ENCODE measurements around the gene DNM1.
A peak's percentile ranks its signal among the peaks of the same experiment; 100 is the strongest.

The DNM1 gene

GRCh38 chr9:128257907-128258306 lies 54.7 kb downstream of the DNM1 start:
- H3K27ac ChIP-seq (ENCODE audit: low read depth, low read length), result no peak overlapping the region
- no peaks in the 10 kb centered on the region for H3K4me1 ChIP-seq (ENCODE audit: control insufficient read depth in 1 of 2, insufficient read depth in 2 of 2, low read length in 2 of 2)
- peaks cover 44 to 60% of the 10 kb centered on the region in 2 donors for H3K36me3 ChIP-seq (ENCODE audit: control insufficient read depth in 1 of 2, insufficient read depth in 2 of 2, low read length in 2 of 2)
- no peaks in the 10 kb centered on the region for H3K9me3 ChIP-seq (ENCODE audit: control insufficient read depth in 1 of 2, low read length in 2 of 2)
- H3K4me3 ChIP-seq (ENCODE audit: low read depth in 1 of 2, low read length in 2 of 2), result no peak overlapping the region
- H3K9ac ChIP-seq (ENCODE audit: low read depth in 1 of 2, low read length in 2 of 2), result no peak overlapping the region
- H3K27me3 ChIP-seq (ENCODE audit: control insufficient read depth in 1 of 2, insufficient read depth in 2 of 2, low read length in 2 of 2), result no peaks in the 10 kb centered on the region

- H3K27me3 ChIP-seq (ENCODE audit: control insufficient read depth in 1 of 2, insufficient read depth in 2 of 2, low read length in 2 of 2), result no peaks in the 10 kb centered on the region
- H3K9me3 ChIP-seq (ENCODE audit: control insufficient read depth in 1 of 2, low read length in 2 of 2), result no peaks in the 10 kb centered on the region
- no peaks in the 10 kb centered on the region for H3K4me1 ChIP-seq (ENCODE audit: control insufficient read depth in 1 of 2, insufficient read depth in 2 of 2, low read length in 2 of 2)
- no peak overlapping the region for H3K4me3 ChIP-seq (ENCODE audit: low read depth in 1 of 2, low read length in 2 of 2)
- H3K9ac ChIP-seq (ENCODE audit: low read depth in 1 of 2, low read length in 2 of 2), result no peak overlapping the region
- H3K36me3 ChIP-seq (ENCODE audit: control insufficient read depth in 1 of 2, insufficient read depth in 2 of 2, low read length in 2 of 2), result peaks cover 46 to 63% of the 10 kb centered on the region in 2 donors
- no peak overlapping the region for H3K27ac ChIP-seq (ENCODE audit: low read depth, low read length)
Observed at GRCh38 chr9:128258326-128258725, 55.1 kb downstream of the DNM1 start.

- peaks cover 46 to 63% of the 10 kb centered on the region in 2 donors for H3K36me3 ChIP-seq (ENCODE audit: control insufficient read depth in 1 of 2, insufficient read depth in 2 of 2, low read length in 2 of 2)
- H3K4me1 ChIP-seq (ENCODE audit: control insufficient read depth in 1 of 2, insufficient read depth in 2 of 2, low read length in 2 of 2), result no peaks in the 10 kb centered on the region
- no peak overlapping the region for H3K9ac ChIP-seq (ENCODE audit: low read depth in 1 of 2, low read length in 2 of 2)
- no peak overlapping the region for H3K4me3 ChIP-seq (ENCODE audit: low read depth in 1 of 2, low read length in 2 of 2)
- H3K27me3 ChIP-seq (ENCODE audit: control insufficient read depth in 1 of 2, insufficient read depth in 2 of 2, low read length in 2 of 2), result no peaks in the 10 kb centered on the region
- H3K27ac ChIP-seq (ENCODE audit: low read depth, low read length), result no peak overlapping the region
- no peaks in the 10 kb centered on the region for H3K9me3 ChIP-seq (ENCODE audit: control insufficient read depth in 1 of 2, low read length in 2 of 2)
Observed at GRCh38 chr9:128259156-128259555, 56.0 kb downstream of the DNM1 start.

GRCh38 chr9:128260340-128260739 lies 57.2 kb downstream of the DNM1 start:
- H3K27ac ChIP-seq (ENCODE audit: low read depth, low read length), result no peak overlapping the region
- no peaks in the 10 kb centered on the region for H3K4me1 ChIP-seq (ENCODE audit: control insufficient read depth in 1 of 2, insufficient read depth in 2 of 2, low read length in 2 of 2)
- peaks cover 53 to 69% of the 10 kb centered on the region in 2 donors for H3K36me3 ChIP-seq (ENCODE audit: control insufficient read depth in 1 of 2, insufficient read depth in 2 of 2, low read length in 2 of 2)
- H3K4me3 ChIP-seq (ENCODE audit: low read depth in 1 of 2, low read length in 2 of 2), result no peak overlapping the region
- no peaks in the 10 kb centered on the region for H3K9me3 ChIP-seq (ENCODE audit: control insufficient read depth in 1 of 2, low read length in 2 of 2)
- no peak overlapping the region for H3K9ac ChIP-seq (ENCODE audit: low read depth in 1 of 2, low read length in 2 of 2)
- no peaks in the 10 kb centered on the region for H3K27me3 ChIP-seq (ENCODE audit: control insufficient read depth in 1 of 2, insufficient read depth in 2 of 2, low read length in 2 of 2)

- H3K36me3 ChIP-seq (ENCODE audit: control insufficient read depth in 1 of 2, insufficient read depth in 2 of 2, low read length in 2 of 2), result peaks cover 48 to 77% of the 10 kb centered on the region in 2 donors
- no peak overlapping the region for H3K9ac ChIP-seq (ENCODE audit: low read depth in 1 of 2, low read length in 2 of 2)
- H3K27ac ChIP-seq (ENCODE audit: low read depth, low read length), result no peak overlapping the region
- no peaks in the 10 kb centered on the region for H3K27me3 ChIP-seq (ENCODE audit: control insufficient read depth in 1 of 2, insufficient read depth in 2 of 2, low read length in 2 of 2)
- H3K4me3 ChIP-seq (ENCODE audit: low read depth in 1 of 2, low read length in 2 of 2), result no peak overlapping the region
- no peaks in the 10 kb centered on the region for H3K9me3 ChIP-seq (ENCODE audit: control insufficient read depth in 1 of 2, low read length in 2 of 2)
- H3K4me1 ChIP-seq (ENCODE audit: control insufficient read depth in 1 of 2, insufficient read depth in 2 of 2, low read length in 2 of 2), result no peaks in the 10 kb centered on the region
Observed at GRCh38 chr9:128262687-128263086, 59.5 kb downstream of the DNM1 start.

GRCh38 chr9:128265348-128265847 lies 62.2 kb downstream of the DNM1 start:
- H3K9me3 ChIP-seq (ENCODE audit: control insufficient read depth in 1 of 2, low read length in 2 of 2), result no peaks in the 10 kb centered on the region

GRCh38 chr9:128266868-128267590 lies 63.9 kb downstream of the DNM1 start:
- H3K4me1 ChIP-seq (ENCODE audit: control insufficient read depth in 1 of 2, insufficient read depth in 2 of 2, low read length in 2 of 2), result no peaks in the 10 kb centered on the region
- H3K27me3 ChIP-seq (ENCODE audit: control insufficient read depth in 1 of 2, insufficient read depth in 2 of 2, low read length in 2 of 2), result no peaks in the 10 kb centered on the region
- H3K9me3 ChIP-seq (ENCODE audit: control insufficient read depth in 1 of 2, low read length in 2 of 2), result no peaks in the 10 kb centered on the region
- H3K27ac ChIP-seq (ENCODE audit: low read depth, low read length), result no peak overlapping the region
- H3K4me3 ChIP-seq (ENCODE audit: low read depth in 1 of 2, low read length in 2 of 2), result no peak overlapping the region
- H3K9ac ChIP-seq (ENCODE audit: low read depth in 1 of 2, low read length in 2 of 2), result no peak overlapping the region
- peaks cover 30 to 65% of the 10 kb centered on the region in 2 donors for H3K36me3 ChIP-seq (ENCODE audit: control insufficient read depth in 1 of 2, insufficient read depth in 2 of 2, low read length in 2 of 2)

More at GRCh38 chr9:128265348-128265847, 62.2 kb downstream of the DNM1 start:
- no peaks in the 10 kb centered on the region for H3K27me3 ChIP-seq (ENCODE audit: control insufficient read depth in 1 of 2, insufficient read depth in 2 of 2, low read length in 2 of 2)
- no peak overlapping the region for H3K4me3 ChIP-seq (ENCODE audit: low read depth in 1 of 2, low read length in 2 of 2)
- no peak overlapping the region for H3K9ac ChIP-seq (ENCODE audit: low read depth in 1 of 2, low read length in 2 of 2)
- peaks cover 32 to 71% of the 10 kb centered on the region in 2 donors for H3K36me3 ChIP-seq (ENCODE audit: control insufficient read depth in 1 of 2, insufficient read depth in 2 of 2, low read length in 2 of 2)
- no peak overlapping the region for H3K27ac ChIP-seq (ENCODE audit: low read depth, low read length)
- no peaks in the 10 kb centered on the region for H3K4me1 ChIP-seq (ENCODE audit: control insufficient read depth in 1 of 2, insufficient read depth in 2 of 2, low read length in 2 of 2)

GRCh38 chr9:128271112-128271511 lies 67.9 kb downstream of the DNM1 start:
- Histone ChIP-seq H3K9ac (ENCODE audit: low read depth in 1 of 2, low read length in 2 of 2) (no peak overlapping the region), H3K9me3 (ENCODE audit: control insufficient read depth in 1 of 2, low read length in 2 of 2) (no peaks in the 10 kb centered on the region), H3K4me1 (ENCODE audit: control insufficient read depth in 1 of 2, insufficient read depth in 2 of 2, low read length in 2 of 2) (peaks cover 9 to 10% of the 10 kb centered on the region in 2 donors), H3K27ac (ENCODE audit: low read depth, low read length) (no peak overlapping the region), H3K27me3 (ENCODE audit: control insufficient read depth in 1 of 2, insufficient read depth in 2 of 2, low read length in 2 of 2) (no peaks in the 10 kb centered on the region), H3K4me3 (ENCODE audit: low read depth in 1 of 2, low read length in 2 of 2) (no peak overlapping the region), H3K36me3 (ENCODE audit: control insufficient read depth in 1 of 2, insufficient read depth in 2 of 2, low read length in 2 of 2) (peaks cover 12 to 57% of the 10 kb centered on the region in 2 donors)

GRCh38 chr9:128271512-128271911 lies 68.3 kb downstream of the DNM1 start:
- Histone ChIP-seq H3K27me3 (ENCODE audit: control insufficient read depth in 1 of 2, insufficient read depth in 2 of 2, low read length in 2 of 2) (no peaks in the 10 kb centered on the region), H3K9me3 (ENCODE audit: control insufficient read depth in 1 of 2, low read length in 2 of 2) (no peaks in the 10 kb centered on the region), H3K4me3 (ENCODE audit: low read depth in 1 of 2, low read length in 2 of 2) (no peak overlapping the region), H3K36me3 (ENCODE audit: control insufficient read depth in 1 of 2, insufficient read depth in 2 of 2, low read length in 2 of 2) (peaks cover 12 to 56% of the 10 kb centered on the region in 2 donors), H3K9ac (ENCODE audit: low read depth in 1 of 2, low read length in 2 of 2) (no peak overlapping the region), H3K4me1 (ENCODE audit: control insufficient read depth in 1 of 2, insufficient read depth in 2 of 2, low read length in 2 of 2) (peaks cover 9 to 12% of the 10 kb centered on the region in 2 donors), H3K27ac (ENCODE audit: low read depth, low read length) (no peak overlapping the region)

GRCh38 chr9:128274245-128274644 lies 71.1 kb downstream of the DNM1 start:
- peak overlapping the region in 1 of 2 donors; percentile 89 for H3K9ac ChIP-seq (ENCODE audit: low read depth in 1 of 2, low read length in 2 of 2)
- H3K9me3 ChIP-seq (ENCODE audit: control insufficient read depth in 1 of 2, low read length in 2 of 2), result no peaks in the 10 kb centered on the region
- no peak overlapping the region for H3K27ac ChIP-seq (ENCODE audit: low read depth, low read length)
- H3K36me3 ChIP-seq (ENCODE audit: control insufficient read depth in 1 of 2, insufficient read depth in 2 of 2, low read length in 2 of 2), result peaks cover 6 to 30% of the 10 kb centered on the region in 2 donors
- no peaks in the 10 kb centered on the region for H3K27me3 ChIP-seq (ENCODE audit: control insufficient read depth in 1 of 2, insufficient read depth in 2 of 2, low read length in 2 of 2)
- peaks cover 16 to 20% of the 10 kb centered on the region in 2 donors for H3K4me1 ChIP-seq (ENCODE audit: control insufficient read depth in 1 of 2, insufficient read depth in 2 of 2, low read length in 2 of 2)
- H3K4me3 ChIP-seq (ENCODE audit: low read depth in 1 of 2, low read length in 2 of 2), result peak overlapping the region in 1 of 2 donors; percentile 83
